Stimulated activated naive CD4-positive, alpha-beta T cell treated with Interleukin-2 at 50 U/mL for 16 hours (primary cell): ENCODE measurements around the gene FGD2.

ENCODE experiments used
- DNase-seq: peaks from one replicate; lab custom pipeline; 2025; lab: John Stamatoyannopoulos, UW

Gene FGD2

DNA sequence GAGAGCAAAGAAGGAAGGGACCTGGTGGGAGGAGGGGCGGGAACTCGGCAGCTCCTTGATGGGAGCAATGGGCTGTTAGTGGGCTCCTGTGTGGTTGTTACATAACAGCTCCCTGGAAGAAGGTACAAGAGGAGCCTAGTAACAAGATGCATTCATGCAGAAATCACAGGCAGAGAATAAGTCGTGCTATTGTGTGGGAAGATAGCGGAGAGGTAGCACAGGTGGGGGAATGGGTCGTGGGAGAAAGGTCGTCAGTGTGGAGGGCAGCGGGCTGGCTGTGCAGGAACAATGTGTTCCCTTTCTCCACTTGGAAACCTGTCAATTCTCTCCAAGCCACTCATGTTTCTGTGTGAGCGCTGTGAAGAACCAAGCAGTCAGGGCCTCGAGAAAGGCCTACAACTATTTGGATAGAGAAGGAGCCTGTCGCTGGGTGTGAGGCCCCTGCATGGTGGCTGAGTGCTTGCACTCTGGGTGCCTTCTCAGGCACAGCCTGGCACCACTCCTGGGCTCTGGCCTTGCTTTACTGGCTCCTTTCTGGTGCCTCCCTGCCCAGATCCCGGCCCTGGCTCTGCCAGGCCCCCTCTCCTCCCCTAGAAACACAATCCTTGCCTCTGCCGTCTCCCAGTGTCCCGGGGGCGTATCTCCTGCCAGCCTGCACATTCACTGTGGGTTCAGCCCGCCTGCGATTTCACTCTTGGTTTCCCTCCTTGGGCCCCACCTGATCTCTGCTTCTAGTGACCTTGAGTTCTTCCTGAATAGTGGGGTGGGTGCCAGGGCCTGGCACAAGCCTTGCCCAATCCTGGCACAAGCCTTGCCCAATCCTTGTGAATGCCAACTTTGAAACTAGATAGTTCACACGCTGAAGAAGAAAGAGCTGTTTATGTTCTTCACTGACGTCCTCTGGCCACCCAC lies 7.4 kb upstream of the FGD2 start:
- no peak for DNase-seq

GRCh38 chr6:36998723-36999038 lies 6.8 kb upstream of the FGD2 start:
- no peak for DNase-seq

DNA sequence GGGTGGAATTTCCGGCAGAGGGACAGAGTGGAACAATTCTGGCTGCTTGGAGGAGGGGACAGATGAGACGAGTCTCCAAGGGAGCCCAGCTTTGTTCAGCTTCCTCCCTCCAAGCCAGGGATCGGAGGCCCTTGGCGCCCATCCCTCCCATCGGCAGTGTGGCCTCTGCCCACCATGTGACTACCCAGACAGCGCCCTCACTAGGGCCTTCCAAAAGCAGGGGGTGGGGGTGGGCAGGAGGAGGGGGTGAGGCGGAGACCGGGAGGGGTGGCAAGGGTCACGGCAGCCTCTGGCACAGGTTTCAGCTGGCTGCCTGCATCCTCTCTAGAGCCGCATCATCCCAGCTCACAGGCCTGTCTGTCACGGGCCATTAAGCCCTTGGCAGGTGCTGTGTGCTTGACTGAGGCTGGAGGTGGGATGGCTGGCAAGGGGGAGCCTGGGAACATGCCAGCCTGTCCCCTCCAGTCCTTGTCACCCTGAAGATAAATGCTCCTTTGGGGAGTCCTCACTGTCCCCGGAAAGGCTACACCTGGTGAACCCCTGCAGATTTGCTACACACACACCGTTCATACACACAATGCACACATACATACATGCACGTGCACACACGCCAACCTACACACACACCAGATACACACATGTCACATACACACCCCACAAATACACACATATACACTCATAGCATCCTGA lies 6.2 kb upstream of the FGD2 start:
- no peak for DNase-seq

GRCh38 chr6:36999751-37000125 lies 5.7 kb upstream of the FGD2 start:
- DNase-seq: no peak

- DNase-seq: no peak
Observed at GRCh38 chr6:37004044-37004980, 1.1 kb upstream of the FGD2 start.

- DNase-seq: no peak
Observed at GRCh38 chr6:37005827-37006567, 542 bp downstream of the FGD2 start.

DNA sequence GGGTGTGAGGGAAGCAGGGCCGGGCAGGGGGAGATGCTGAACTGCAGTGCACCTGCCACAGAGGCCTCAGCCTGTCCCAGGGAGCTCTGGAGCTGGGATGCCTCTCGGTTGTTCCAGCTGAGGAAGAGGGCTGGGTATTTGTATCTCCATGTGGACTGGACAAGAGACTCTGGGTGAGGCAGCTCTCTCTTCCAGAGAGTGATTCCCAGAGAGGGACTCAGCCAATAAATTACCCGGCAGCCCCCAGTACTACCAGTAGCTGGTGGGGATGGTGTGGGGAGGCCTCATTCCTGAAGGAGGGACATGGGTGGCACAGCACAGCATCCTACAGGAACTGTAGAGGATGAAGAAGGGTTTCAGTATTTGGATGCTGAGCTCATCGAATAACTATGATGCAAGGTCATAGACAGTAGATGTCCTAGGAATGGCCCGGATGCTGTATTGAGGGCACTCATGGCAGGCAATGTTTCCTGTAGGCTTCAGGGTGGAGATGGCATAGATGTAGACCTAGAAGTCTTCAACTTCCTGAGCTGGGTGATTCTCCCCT lies 1.4 kb downstream of the FGD2 start:
- DNase-seq: no peak

DNA sequence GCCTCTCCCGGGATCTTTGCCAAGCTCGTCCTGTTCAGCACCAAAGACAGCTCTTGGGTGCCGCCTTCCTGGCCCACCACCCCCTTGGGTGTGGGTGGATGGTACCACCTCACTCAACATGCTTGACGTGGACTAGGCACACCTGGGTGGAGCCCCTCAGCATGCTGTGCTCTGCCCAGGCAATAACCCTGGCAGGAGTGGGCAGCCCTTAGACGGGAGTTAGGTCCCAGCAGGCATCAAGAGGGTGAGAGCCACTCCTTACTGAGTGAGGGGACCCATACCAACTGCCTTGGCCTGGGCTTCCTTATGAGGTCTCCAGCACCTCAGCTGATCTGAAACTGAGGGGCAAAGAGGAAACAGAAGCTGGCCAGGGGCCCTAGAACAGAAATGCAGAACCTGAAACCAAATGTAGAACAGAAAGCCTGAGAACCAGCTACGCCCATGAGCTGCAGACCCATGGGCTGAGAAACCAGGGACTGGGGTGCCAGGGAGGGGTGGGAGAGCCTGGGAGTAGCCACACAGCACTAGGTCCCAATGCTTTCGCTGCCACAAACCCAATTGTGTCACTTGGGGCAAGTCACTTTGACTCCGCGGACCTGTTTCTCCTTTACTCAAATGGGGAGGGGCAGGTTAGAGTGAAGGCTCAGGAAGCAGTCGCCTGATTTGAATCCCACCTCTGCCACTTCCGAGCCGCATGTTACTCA lies 2.0 kb downstream of the FGD2 start:
- DNase-seq: no peak

DNA sequence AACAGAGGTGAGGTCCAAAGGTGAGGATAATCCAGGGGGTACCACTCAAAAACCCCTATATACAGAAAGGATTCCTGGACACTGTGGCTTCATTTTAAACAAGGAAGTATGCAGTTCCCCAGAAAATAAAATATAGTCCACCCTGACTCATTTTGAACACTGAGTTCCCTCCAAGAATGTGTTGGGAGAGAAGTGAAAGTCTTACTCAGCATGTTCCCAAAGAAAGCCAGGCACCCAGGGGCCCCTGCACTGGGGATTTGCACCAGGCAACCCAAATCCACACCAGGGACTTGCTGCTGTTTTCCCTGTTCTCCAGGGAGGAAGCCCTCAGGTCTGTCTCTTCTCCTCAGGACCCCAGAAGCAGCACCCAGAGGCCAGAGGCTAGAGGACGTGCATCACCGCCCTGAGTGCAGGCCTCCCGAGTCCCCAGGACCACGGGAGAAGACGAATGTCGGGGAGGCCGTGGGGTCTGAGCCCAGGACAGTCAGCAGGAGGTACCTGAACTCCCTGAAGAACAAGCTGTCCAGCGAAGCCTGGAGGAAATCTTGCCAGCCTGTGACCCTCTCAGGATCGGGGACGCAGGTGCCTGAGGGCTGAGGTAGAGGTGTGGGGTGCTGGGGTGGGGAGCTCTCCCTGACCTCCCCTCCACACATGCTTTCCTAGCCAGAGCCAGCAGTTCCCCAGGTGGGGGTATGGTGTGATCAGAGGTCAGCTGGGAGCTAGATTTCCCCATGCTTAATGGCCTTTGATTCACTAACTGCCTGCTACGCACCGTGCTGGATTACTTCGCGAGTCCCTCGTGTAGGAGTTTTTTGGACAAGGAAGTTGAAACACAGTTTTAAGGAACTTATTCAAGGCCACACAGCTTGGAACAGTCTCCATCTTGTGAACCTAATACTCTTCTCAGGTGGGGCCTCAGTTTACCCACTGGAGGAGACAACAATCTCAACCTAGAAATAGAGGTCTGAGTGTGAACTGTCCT lies 3.3 kb downstream of the FGD2 start:
- DNase-seq: no peak

- DNase-seq: no peak
Observed at GRCh38 chr6:37010402-37010892, 5.0 kb downstream of the FGD2 start.

GRCh38 chr6:37011656-37012378 lies 6.4 kb downstream of the FGD2 start:
- no peak for DNase-seq

- no peak for DNase-seq
Observed at GRCh38 chr6:37013516-37014491, 8.3 kb downstream of the FGD2 start.

DNA sequence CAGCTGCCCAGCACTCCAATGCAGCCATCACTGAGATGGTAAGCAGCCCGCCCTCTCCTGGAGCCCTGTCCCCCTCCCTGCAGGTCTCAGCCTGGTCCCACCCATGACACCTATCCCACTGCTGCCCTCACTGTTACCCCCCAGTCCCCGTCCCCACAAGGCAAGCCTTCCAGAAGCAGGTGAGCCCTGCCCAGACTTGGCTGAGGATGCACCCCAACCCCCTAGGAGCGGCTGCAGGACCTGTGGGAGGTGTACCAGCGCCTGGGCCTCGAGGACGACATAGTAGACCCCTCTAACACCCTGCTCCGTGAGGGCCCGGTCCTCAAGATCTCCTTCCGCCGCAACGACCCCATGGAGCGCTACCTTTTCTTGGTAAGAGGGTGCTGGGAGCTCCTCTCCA lies 9.2 kb downstream of the FGD2 start:
- no peak for DNase-seq

DNA sequence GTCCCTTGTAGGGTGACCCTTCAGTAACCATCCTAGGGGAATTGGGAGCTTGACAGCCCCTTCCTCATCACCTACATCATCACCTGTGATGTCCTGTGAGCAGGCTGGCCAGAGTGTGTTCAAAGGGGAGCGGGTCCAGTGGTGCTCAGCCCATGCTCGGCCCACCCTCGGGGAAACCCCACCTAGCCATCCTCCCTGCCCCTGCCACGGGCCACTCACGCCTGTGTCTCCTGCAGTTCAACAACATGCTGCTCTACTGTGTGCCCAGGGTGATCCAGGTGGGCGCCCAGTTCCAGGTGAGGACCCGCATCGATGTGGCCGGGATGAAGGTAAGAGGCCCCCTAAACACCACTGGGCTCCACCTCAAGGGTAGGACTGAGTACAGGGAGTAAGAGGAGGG lies 10.1 kb downstream of the FGD2 start:
- no peak for DNase-seq

DNA sequence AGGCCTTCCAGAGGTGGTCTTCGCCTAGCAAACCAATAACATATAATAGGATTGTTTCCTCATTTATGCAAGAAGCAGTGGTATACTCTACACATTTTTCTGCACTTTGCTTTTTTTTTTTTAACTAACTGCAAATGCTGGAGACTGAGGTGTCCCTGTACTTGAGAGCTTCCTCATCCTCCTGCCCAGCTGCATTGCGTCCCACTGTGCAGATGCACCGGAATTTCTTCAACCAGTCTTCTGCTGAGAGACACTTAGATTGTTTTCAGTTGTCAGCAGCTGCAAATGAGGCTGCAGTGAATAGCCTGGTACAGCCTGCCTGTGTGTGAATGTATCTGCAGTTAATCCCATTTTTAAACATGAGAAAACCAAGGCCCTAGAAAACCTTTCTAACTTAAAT lies 11.5 kb downstream of the FGD2 start:
- DNase-seq: no peak

DNA sequence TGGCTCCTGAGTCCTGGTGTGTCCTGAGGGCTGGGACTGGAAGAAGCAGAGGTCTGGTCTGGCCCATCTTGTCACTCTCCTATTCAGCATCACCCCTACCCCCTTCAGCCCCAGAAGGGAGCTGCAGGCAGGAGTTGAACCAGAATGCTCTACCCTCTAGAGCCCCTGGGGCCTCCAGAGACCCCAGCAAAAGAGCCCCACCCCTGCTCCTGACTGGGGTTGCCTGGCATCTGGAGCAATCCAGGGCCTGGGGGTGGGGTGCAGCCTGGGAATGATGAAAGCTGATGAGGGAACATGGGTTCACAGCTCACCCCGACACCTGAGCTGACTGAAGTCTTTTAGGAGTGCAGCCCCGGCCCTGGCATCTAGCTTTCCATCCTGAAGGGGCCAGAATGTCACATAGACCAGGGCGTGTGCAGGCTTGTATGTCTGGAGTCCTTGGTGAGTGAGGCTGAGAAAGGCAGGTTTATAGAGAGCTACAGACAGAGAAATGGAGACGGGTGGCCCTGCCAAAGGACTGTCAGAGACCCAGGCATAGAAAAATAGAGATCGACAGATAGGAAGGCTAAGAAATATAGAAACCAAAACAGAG lies 12.2 kb downstream of the FGD2 start:
- no peak for DNase-seq
